Measurements from ENCODE around the gene PRCP.
A peak's percentile ranks its signal among the peaks of the same experiment; 100 is the strongest.

PRCP gene

GRCh38 chr11:82901165-82901921, 1.1 kb upstream of the PRCP start, which contains the start of gene DDIAS:
Gene DDIAS (plus strand): TSS chr11:82901736. CDS start chr11:82914739, 13,003 bp downstream.
- H3K4me1 ChIP-seq (ENCODE audit: insufficient read depth, poor library complexity, severe bottlenecking), result peaks cover 9% of the 10 kb centered on the region
- peak; percentile 97 for DNase-seq (ENCODE audit: low spot score)
- TF ChIP-seq CTCF (IDR thresholded peaks at IDR 0.05; ENCODE audit: poor library complexity, severe bottlenecking), result no peak
- peak; percentile 74 for ATAC-seq (ENCODE audit: low read depth)
- H3K27me3 ChIP-seq (ENCODE audit: insufficient read depth, poor library complexity, severe bottlenecking), result no peaks in the 10 kb centered on the region
- peaks cover 4% of the 10 kb centered on the region; the same call in 1 of the 2 replicates for H3K36me3 ChIP-seq (ENCODE audit: low read depth)
- peak within 1 kb of the TSS; percentile 64 for H3K27ac ChIP-seq (ENCODE audit: poor library complexity, severe bottlenecking)
- H3K9me3 ChIP-seq (ENCODE audit: severe bottlenecking), result no peaks in the 10 kb centered on the region
- peak within 1 kb of the TSS; percentile 57 for H3K4me3 ChIP-seq (ENCODE audit: severe bottlenecking)

- peak overlapping the region; percentile 64 for H3K27ac ChIP-seq (ENCODE audit: poor library complexity, severe bottlenecking)
- H3K27me3 ChIP-seq (ENCODE audit: insufficient read depth, poor library complexity, severe bottlenecking), result no peaks in the 10 kb centered on the region
- H3K9me3 ChIP-seq (ENCODE audit: severe bottlenecking), result no peaks in the 10 kb centered on the region
- no peak for TF ChIP-seq CTCF (IDR thresholded peaks at IDR 0.05; ENCODE audit: poor library complexity, severe bottlenecking)
- H3K4me1 ChIP-seq (ENCODE audit: insufficient read depth, poor library complexity, severe bottlenecking), result peaks cover 4% of the 10 kb centered on the region
- H3K4me3 ChIP-seq (ENCODE audit: severe bottlenecking), result peak overlapping the region; percentile 57
- no peaks in the 10 kb centered on the region for H3K36me3 ChIP-seq (ENCODE audit: low read depth)
- DNase-seq (ENCODE audit: low spot score) (no peak), ATAC-seq (ENCODE audit: low read depth) (no peak; the same call in 2 of the 3 replicates)
Measured at GRCh38 chr11:82899957-82900276, 313 bp downstream of the PRCP start.

- ATAC-seq (ENCODE audit: low read depth), result no peak
- no peak overlapping the region for H3K27ac ChIP-seq (ENCODE audit: poor library complexity, severe bottlenecking)
Measured at GRCh38 chr11:82899186-82899820, 927 bp downstream of the PRCP start.

GRCh38 chr11:82898241-82898640, 2.0 kb downstream of the PRCP start:
- Histone ChIP-seq H3K36me3 (ENCODE audit: low read depth) (no peaks in the 10 kb centered on the region), H3K27ac (ENCODE audit: poor library complexity, severe bottlenecking) (no peak overlapping the region), H3K4me3 (ENCODE audit: severe bottlenecking) (no peak overlapping the region), H3K27me3 (ENCODE audit: insufficient read depth, poor library complexity, severe bottlenecking) (no peaks in the 10 kb centered on the region), H3K4me1 (ENCODE audit: insufficient read depth, poor library complexity, severe bottlenecking) (peaks cover 4% of the 10 kb centered on the region), H3K9me3 (ENCODE audit: severe bottlenecking) (no peaks in the 10 kb centered on the region)
- DNase-seq (ENCODE audit: low spot score), result no peak
- no peak for ATAC-seq (ENCODE audit: low read depth)
- TF ChIP-seq CTCF (IDR thresholded peaks at IDR 0.05; ENCODE audit: poor library complexity, severe bottlenecking), result no peak

More at GRCh38 chr11:82899186-82899820, 927 bp downstream of the PRCP start:
- H3K4me3 ChIP-seq (ENCODE audit: severe bottlenecking), result peak overlapping the region; percentile 57
- peaks cover 4% of the 10 kb centered on the region for H3K4me1 ChIP-seq (ENCODE audit: insufficient read depth, poor library complexity, severe bottlenecking)
- no peaks in the 10 kb centered on the region for H3K36me3 ChIP-seq (ENCODE audit: low read depth)
- no peaks in the 10 kb centered on the region for H3K27me3 ChIP-seq (ENCODE audit: insufficient read depth, poor library complexity, severe bottlenecking)
- no peaks in the 10 kb centered on the region for H3K9me3 ChIP-seq (ENCODE audit: severe bottlenecking)
- no peak for DNase-seq (ENCODE audit: low spot score)
- TF ChIP-seq CTCF (IDR thresholded peaks at IDR 0.05; ENCODE audit: poor library complexity, severe bottlenecking), result no peak

GRCh38 chr11:82896183-82896582, 4.0 kb downstream of the PRCP start:
- H3K4me3 ChIP-seq (ENCODE audit: severe bottlenecking), result no peak overlapping the region
- H3K27ac ChIP-seq (ENCODE audit: poor library complexity, severe bottlenecking), result no peak overlapping the region
- no peaks in the 10 kb centered on the region for H3K9me3 ChIP-seq (ENCODE audit: severe bottlenecking)
- peaks cover 4% of the 10 kb centered on the region for H3K4me1 ChIP-seq (ENCODE audit: insufficient read depth, poor library complexity, severe bottlenecking)
- no peak for TF ChIP-seq CTCF (IDR thresholded peaks at IDR 0.05; ENCODE audit: poor library complexity, severe bottlenecking)
- no peaks in the 10 kb centered on the region for H3K27me3 ChIP-seq (ENCODE audit: insufficient read depth, poor library complexity, severe bottlenecking)
- ATAC-seq (ENCODE audit: low read depth), result no peak
- H3K36me3 ChIP-seq (ENCODE audit: low read depth), result no peaks in the 10 kb centered on the region
- DNase-seq (ENCODE audit: low spot score), result no peak

All from RWPE2 (cell line).